GM13977 (cell line): Measurements from ENCODE around the gene SV2C.

Experiments
- DNase-seq: peaks from one replicate; pipeline ENCODE4 v3.0.0; 2012; ENCODE audit warnings: low spot score
- in situ Hi-C: fragments of 300-500 bp; cut with MboI; formaldehyde crosslinking; loops from one replicate; pipeline ENCODE4 v1.12.0; 2022; ENCODE audit warnings: low sequenced_read_pairs, low pct_unique_long_range_greater_than_20kb, mixed read lengths, inconsistent platforms; ENCODE audit not compliant: unreplicated experiment
- TF ChIP-seq, protein P1 (sequence below): IDR thresholded peaks from 2 replicates; pipeline ENCODE4 v1.5.1; 2012; ENCODE audit warnings: mild to moderate bottlenecking, control low read depth; ENCODE audit not compliant: insufficient read depth; ENCODE audit errors: extremely low read depth, missing control alignments

The SV2C gene

DNA sequence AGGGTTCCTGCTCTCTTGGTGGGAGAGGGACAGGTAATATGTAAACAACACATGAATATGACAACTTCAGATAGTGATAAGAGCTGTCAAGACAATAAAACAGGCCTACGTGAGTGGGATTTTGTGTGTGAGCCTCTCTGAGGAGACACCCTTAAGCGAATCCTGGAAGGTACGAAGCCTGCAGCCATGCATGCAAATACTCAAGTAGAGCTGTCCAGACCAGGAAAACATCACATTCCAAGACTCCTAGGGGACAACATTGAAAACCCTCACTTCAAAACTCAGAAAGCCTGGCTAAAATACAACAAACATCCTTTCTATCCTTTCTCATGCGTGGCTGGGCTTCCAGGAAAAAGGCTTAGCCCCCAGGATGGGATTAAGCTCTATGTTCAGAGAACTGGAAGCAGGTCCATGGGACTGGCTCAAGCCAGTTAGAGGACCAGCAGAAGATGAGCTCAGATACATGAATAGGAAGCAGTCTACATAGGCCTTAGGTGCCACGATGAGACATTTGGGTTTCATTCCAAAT, 195.1 kb downstream of the SV2C start:
- in situ Hi-C loops, result no loop called here
- TF ChIP-seq, protein P1, sequence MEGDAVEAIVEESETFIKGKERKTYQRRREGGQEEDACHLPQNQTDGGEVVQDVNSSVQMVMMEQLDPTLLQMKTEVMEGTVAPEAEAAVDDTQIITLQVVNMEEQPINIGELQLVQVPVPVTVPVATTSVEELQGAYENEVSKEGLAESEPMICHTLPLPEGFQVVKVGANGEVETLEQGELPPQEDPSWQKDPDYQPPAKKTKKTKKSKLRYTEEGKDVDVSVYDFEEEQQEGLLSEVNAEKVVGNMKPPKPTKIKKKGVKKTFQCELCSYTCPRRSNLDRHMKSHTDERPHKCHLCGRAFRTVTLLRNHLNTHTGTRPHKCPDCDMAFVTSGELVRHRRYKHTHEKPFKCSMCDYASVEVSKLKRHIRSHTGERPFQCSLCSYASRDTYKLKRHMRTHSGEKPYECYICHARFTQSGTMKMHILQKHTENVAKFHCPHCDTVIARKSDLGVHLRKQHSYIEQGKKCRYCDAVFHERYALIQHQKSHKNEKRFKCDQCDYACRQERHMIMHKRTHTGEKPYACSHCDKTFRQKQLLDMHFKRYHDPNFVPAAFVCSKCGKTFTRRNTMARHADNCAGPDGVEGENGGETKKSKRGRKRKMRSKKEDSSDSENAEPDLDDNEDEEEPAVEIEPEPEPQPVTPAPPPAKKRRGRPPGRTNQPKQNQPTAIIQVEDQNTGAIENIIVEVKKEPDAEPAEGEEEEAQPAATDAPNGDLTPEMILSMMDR, result no peak
- no peak for DNase-seq

DNA sequence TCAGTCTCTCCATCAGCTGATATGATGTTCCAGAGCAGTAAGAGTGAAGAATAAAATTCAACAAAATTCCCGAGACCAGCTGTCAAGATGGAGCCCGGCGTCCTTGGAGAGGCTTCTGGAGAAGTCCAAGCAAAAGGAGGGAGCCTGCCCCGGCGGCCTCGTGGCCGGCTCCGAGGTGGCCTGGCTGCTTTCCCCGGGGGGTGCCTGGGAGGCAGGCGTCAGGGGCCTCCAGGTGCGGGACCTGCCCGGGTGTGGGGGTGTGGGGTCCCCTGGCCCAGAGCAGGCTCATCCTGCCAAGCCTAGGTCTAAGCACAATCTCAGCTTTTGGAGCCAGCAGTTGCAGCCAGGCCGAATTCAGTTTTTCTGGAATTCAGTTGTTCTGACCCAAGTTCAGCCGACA, 197.3 kb downstream of the SV2C start:
- no peak for DNase-seq
- TF ChIP-seq, protein P1, result no peak
- in situ Hi-C loops, result no loop called here

DNA sequence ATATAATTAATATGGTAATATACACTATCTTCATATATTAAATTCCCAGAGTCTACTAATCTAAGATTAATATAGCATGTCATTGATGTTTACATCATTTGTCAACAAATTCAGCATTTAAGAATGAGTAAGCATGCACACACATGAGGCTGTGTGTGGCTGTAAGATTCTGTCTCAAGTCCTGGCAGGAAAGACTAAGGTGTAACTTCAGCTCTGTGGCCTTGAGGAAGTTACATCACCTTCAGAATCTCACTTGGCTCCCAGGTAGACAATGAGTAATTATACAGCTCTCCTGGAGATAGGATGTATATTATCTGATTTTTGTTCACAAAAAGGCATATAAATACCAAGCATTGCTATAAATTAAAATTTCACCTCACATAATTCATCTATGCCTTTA, 200.5 kb downstream of the SV2C start:
- DNase-seq, result no peak
- in situ Hi-C loops, result no loop called here
- TF ChIP-seq, protein P1, result no peak

DNA sequence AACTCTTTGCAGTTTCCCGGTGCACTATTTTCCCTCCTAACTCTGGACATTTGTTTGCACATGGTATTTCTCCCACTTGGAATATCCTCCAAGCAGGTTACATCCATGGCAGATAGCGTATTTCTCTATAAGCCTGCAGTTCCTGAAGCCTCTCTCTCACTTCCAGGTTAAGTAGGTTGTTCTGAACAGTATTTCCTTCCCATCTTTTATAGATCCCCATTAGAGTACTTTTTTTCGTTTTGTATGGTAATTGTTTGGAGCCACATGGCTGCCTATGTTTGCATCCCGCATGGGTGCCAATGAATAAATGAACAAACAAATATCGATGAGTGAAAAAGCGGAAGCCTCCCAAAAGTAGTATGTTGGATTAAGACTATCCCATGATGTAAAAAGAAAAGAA, 206.5 kb downstream of the SV2C start:
- no peak for DNase-seq
- in situ Hi-C loops, result no loop called here
- TF ChIP-seq, protein P1, result no peak

DNA sequence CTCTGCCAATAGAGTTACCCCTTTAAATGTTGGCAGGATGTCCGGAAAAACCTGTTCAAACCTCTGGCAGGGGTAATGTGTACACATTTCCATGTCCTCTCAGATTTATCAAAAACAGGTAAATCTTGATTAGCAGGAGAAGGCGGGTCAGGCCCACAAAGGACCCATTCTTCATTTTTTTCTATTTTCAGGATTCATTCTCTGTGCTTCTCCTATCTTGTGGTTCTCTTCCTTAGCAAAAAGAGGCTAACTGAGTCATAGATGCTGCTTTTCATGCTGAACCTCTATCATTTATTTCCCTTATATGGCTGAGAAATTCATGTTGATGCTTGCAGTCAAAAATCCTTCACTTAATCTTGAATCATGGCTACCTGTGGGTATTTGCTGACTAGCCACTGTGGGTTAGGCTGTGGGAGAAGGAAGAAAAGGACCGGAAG, 207.2 kb downstream of the SV2C start:
- TF ChIP-seq, protein P1, result no peak

DNA sequence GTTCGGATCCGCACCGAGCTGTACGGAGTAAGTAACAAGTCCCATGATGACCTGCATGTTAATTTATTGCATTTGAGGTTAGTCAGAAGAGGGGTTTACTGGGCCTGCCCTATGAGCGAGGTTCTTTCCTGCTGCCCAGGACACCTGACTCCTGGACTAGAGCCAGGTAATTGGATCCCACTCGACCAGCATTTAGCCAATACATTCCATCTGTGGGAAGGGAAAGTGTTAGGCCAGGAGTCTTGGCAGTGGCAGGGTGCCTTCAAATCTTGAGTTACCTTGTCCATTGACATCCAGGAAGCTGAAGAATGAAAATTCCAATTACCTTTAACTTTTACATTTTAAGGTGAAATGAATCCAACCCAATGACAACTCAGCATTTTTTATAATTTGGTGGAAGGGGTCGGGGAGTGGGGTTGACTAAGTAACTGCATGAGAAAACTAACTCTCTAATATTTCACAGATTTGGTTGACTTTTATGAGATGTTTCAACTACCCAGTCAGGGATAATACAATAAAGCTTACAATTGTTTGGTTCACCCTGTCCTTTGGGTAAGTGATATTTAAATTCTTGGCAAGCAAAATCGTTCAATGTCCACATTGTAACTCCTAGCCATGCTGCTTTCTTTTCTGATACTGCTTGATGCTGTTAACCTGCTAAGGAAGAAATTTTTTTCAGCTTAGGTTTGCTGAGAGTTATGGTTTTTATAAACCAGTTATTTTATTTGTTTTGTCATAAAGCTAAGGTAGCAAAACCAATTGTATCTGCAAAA, 208.3 kb downstream of the SV2C start:
- TF ChIP-seq, protein P1, result no peak
- no peak for DNase-seq
- in situ Hi-C loops, result no loop called here

More for the DNA sequence above, 207.2 kb downstream of the SV2C start:
- in situ Hi-C loops, result no loop called here
- DNase-seq, result no peak
